Neural cell (in vitro differentiated cells): ENCODE measurements around the gene SETBP1. TPM values are rescaled to one million over a fixed set of nuclear protein-coding genes. Genes with fewer than 3 reads are reported as not detected.

Experiments used
- H2AFZ ChIP-seq: fragments of 200-600, 300-800 bp; sonication (generic), shearing (Covaris generic); 2 replicates; pipeline ENCODE4 v1.6.0; 2014; ENCODE audit warnings: low read depth, mild to moderate bottlenecking, antibody characterized with exemption, low read length, moderate library complexity
- H3F3A ChIP-seq: fragments of 200-600 bp; shearing (Covaris generic); 2 replicates; pipeline ENCODE4 v1.6.1; 2016; ENCODE audit warnings: mild to moderate bottlenecking, moderate library complexity, mixed read lengths, antibody characterized with exemption, low read length; ENCODE audit not compliant: insufficient read depth, poor library complexity, severe bottlenecking
- H3K27ac ChIP-seq: fragments of 200-600, 300-800 bp; sonication (generic), shearing (Covaris generic); 2 replicates; pipeline ENCODE4 v1.5.1; 2014; ENCODE audit warnings: mild to moderate bottlenecking, low read length, moderate library complexity
- H3K27me3 ChIP-seq: fragments of 300-800, 200-600 bp; sonication (generic), shearing (Covaris generic); 2 replicates; pipeline ENCODE4 v1.6.0; 2014; ENCODE audit warnings: mild to moderate bottlenecking, low read depth, low read length, moderate library complexity; ENCODE audit not compliant: insufficient read depth
- H3K36me3 ChIP-seq: fragments of 300-800, 200-600 bp; sonication (generic), shearing (Covaris generic); 2 replicates; pipeline ENCODE4 v1.5.1; 2014; ENCODE audit warnings: mild to moderate bottlenecking, antibody characterized with exemption, low read length, moderate library complexity; ENCODE audit not compliant: insufficient read depth
- H3K4me2 ChIP-seq: fragments of 300-800, 200-600 bp; sonication (generic), shearing (Covaris generic); 2 replicates; pipeline ENCODE4 v1.6.0; 2014; ENCODE audit warnings: mild to moderate bottlenecking, low read length
- H3K4me3 ChIP-seq: fragments of 300-800, 200-600 bp; sonication (generic), shearing (Covaris generic); 2 replicates; pipeline ENCODE4 v1.5.1; 2014; ENCODE audit warnings: mild to moderate bottlenecking, low read length, moderate library complexity
- H3K79me2 ChIP-seq: fragments of 200-600 bp; shearing (Covaris generic); replicated peaks from 2 replicates; pipeline ENCODE4 v1.6.0; 2014; ENCODE audit warnings: mild to moderate bottlenecking, low read length, moderate library complexity; ENCODE audit not compliant: insufficient read depth
- H3K9ac ChIP-seq: fragments of 300-800, 200-600 bp; sonication (generic), shearing (Covaris generic); 2 replicates; pipeline ENCODE4 v1.6.1; 2016; ENCODE audit warnings: mild to moderate bottlenecking, low read length, mixed read lengths
- H3K9me2 ChIP-seq: fragments of 200-600 bp; shearing (Covaris generic); 2 replicates; pipeline ENCODE4 v1.6.1; 2016; ENCODE audit warnings: mild to moderate bottlenecking, low read length, mixed read lengths; ENCODE audit not compliant: insufficient read depth
- H3K9me3 ChIP-seq: fragments of 200-600, 300-800 bp; sonication (generic), shearing (Covaris generic); 2 replicates; pipeline ENCODE4 v1.6.1; 2016; ENCODE audit warnings: mild to moderate bottlenecking, mixed run types, low read length, moderate library complexity, mixed read lengths
- H4K20me1 ChIP-seq: fragments of 200-600 bp; shearing (Covaris generic); 2 replicates; pipeline ENCODE4 v1.6.1; 2016; ENCODE audit warnings: mild to moderate bottlenecking, mixed run types; ENCODE audit not compliant: insufficient read depth
- EP300 ChIP-seq: fragments of 450-650 bp; conservative IDR thresholded peaks from 2 replicates; pipeline ENCODE4 v1.6.1; 2014; ENCODE audit warnings: antibody characterized with exemption, mild to moderate bottlenecking, moderate library complexity; ENCODE audit not compliant: poor library complexity, severe bottlenecking
- EZH2 ChIP-seq: fragments of 200-600, 300-800 bp; shearing (Covaris generic), sonication (generic); IDR thresholded peaks from 2 replicates; pipeline ENCODE4 v1.6.1; 2014; ENCODE audit warnings: antibody characterized with exemption, low read length, borderline replicate concordance, mild to moderate bottlenecking; ENCODE audit not compliant: insufficient read depth, poor library complexity, severe bottlenecking
- MXI1 ChIP-seq: fragments of 450-650 bp; conservative IDR thresholded peaks from 2 replicates; pipeline ENCODE4 v1.6.1; 2014; ENCODE audit warnings: antibody characterized with exemption, mild to moderate bottlenecking; ENCODE audit not compliant: poor library complexity, severe bottlenecking
- POLR2AphosphoS5 ChIP-seq: IDR thresholded peaks from 2 replicates; pipeline ENCODE4 v1.6.1; 2012
- RAD21 ChIP-seq: fragments of 450-650 bp; conservative IDR thresholded peaks from 2 replicates; pipeline ENCODE4 v1.6.1; 2014; ENCODE audit warnings: antibody characterized with exemption, mild to moderate bottlenecking, moderate library complexity
- REST ChIP-seq: IDR thresholded peaks from 2 replicates; pipeline ENCODE4 v1.6.1; 2012; ENCODE audit warnings: borderline replicate concordance
- SMC3 ChIP-seq: fragments of 450-650 bp; conservative IDR thresholded peaks from 2 replicates; pipeline ENCODE4 v1.6.1; 2014; ENCODE audit warnings: antibody characterized with exemption, mild to moderate bottlenecking, moderate library complexity; ENCODE audit not compliant: poor library complexity
- TAF1 ChIP-seq: IDR thresholded peaks from 2 replicates; pipeline ENCODE4 v1.6.1; 2012; ENCODE audit warnings: low read depth
- polyA plus RNA-seq: library from polyadenylated mRNA; depleted of rRNA; stranded (reverse); fragments of >200 nt; gene quantifications from 2 replicates; pipeline ENCODE4 v1.2.3, GENCODE V29; 2014
- TF ChIP-seq, protein P1 (sequence below): fragments of 450-650 bp; IDR thresholded peaks from 2 replicates; pipeline ENCODE4 v1.5.1; 2014; ENCODE audit warnings: antibody characterized with exemption, mild to moderate bottlenecking, moderate library complexity; ENCODE audit not compliant: poor library complexity, severe bottlenecking

SETBP1 gene
- polyA plus RNA-seq, 1 donor from 2014 or later = 13.7 TPM

DNA sequence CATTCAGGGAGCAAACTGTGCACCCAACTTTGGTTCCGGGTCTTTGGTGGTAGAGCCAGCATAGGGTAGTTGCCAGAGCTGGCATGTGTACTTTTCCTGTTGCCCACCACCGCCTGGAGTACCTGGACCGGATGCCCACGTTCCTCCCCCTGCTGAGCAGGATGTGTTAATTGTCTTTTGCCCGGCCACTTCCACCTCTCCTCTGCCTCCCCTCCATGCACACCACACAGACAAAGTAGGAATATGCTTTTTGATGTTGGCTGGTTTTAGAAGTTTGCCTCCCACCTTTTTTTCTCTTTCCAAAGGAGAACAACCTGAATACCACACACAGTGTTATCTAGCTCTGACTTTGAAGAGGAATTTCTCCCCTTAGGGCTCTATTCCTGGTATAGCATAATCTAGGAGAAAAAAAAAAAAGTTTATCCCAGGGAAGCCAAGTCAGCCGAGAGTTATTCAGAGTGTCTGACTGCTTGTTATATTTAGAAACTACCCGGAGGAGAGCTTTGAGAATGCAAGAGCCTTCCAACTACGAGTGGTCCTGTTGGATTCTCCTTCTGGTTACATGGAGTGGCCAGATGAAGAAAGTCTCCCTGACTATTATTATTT lies 111.9 kb downstream of the SETBP1 start:
- Histone ChIP-seq H3K36me3 (peaks cover 8% of the 10 kb centered on the region), H3K27me3 (no peaks in the 10 kb centered on the region), H4K20me1 (peaks cover 9% of the 10 kb centered on the region), H3K9ac (no peak overlapping the region), H3K79me2 (peaks cover 54% of the 10 kb centered on the region), H3F3A (no peaks in the 10 kb centered on the region), H2AFZ (no peak overlapping the region), H3K4me2 (no peak overlapping the region), H3K4me3 (no peak overlapping the region), H3K9me2 (no peaks in the 10 kb centered on the region), H3K9me3 (no peaks in the 10 kb centered on the region), H3K27ac (no peak overlapping the region)
- TF ChIP-seq SMC3 = no peak
- TF ChIP-seq, protein P1, sequence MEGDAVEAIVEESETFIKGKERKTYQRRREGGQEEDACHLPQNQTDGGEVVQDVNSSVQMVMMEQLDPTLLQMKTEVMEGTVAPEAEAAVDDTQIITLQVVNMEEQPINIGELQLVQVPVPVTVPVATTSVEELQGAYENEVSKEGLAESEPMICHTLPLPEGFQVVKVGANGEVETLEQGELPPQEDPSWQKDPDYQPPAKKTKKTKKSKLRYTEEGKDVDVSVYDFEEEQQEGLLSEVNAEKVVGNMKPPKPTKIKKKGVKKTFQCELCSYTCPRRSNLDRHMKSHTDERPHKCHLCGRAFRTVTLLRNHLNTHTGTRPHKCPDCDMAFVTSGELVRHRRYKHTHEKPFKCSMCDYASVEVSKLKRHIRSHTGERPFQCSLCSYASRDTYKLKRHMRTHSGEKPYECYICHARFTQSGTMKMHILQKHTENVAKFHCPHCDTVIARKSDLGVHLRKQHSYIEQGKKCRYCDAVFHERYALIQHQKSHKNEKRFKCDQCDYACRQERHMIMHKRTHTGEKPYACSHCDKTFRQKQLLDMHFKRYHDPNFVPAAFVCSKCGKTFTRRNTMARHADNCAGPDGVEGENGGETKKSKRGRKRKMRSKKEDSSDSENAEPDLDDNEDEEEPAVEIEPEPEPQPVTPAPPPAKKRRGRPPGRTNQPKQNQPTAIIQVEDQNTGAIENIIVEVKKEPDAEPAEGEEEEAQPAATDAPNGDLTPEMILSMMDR = no peak
- no peak for TF ChIP-seq TAF1
- no peak for TF ChIP-seq MXI1
- TF ChIP-seq EP300 = no peak
- TF ChIP-seq RAD21 = no peak
- no peak for TF ChIP-seq EZH2
- TF ChIP-seq POLR2AphosphoS5 = no peak

- Histone ChIP-seq H3K4me2 (no peak overlapping the region), H3K27ac (no peak overlapping the region), H2AFZ (no peak overlapping the region), H3K9me3 (no peaks in the 10 kb centered on the region), H3K9me2 (no peaks in the 10 kb centered on the region), H3K9ac (no peak overlapping the region), H3F3A (no peaks in the 10 kb centered on the region), H3K36me3 (peaks cover 8% of the 10 kb centered on the region), H4K20me1 (peaks cover 9% of the 10 kb centered on the region), H3K79me2 (peaks cover 51% of the 10 kb centered on the region), H3K27me3 (no peaks in the 10 kb centered on the region), H3K4me3 (no peak overlapping the region)
- TF ChIP-seq EZH2 (no peak), REST (no peak), RAD21 (no peak), EP300 (no peak), POLR2AphosphoS5 (no peak), MXI1 (no peak), SMC3 (no peak), TAF1 (no peak)
- TF ChIP-seq, protein P1 = no peak
Observed at GRCh38 chr18:44793194-44793593, 112.5 kb downstream of the SETBP1 start.
